HG02642 (cell line): ENCODE data around the gene CTDSP2.
"Not testable (repeated sequence)": the region's sequence is repeated elsewhere in the genome, so short reads cannot be mapped to it uniquely, and the experiment has no call there.

Experiments
- ATAC-seq: cut with Tn5 transposase; IDR thresholded peaks from one replicate; pipeline ENCODE4 v1.9.1; 2021; ENCODE audit warnings: mild to moderate bottlenecking; ENCODE audit not compliant: unreplicated experiment, poor library complexity

Gene CTDSP2

DNA sequence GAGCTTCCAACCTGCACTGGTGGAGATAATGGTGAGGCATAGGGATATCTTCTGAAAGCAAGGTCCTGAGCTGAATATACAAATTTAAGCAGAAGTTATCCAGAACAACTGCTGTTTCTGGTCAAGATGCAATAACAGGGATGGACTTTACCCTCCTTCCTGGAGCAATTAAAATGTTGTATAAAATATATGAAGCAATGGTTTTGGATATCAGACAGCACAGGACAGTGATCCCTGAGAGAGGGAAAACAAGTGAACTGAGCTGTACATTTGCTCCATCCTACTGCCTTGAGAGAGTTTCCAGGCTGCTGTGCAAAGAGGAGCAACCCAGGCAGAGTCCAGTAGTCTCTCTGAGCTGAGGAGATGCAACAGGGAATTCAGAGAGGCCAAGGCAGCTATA lies 36.0 kb upstream of the CTDSP2 start:
- no peak for ATAC-seq

DNA sequence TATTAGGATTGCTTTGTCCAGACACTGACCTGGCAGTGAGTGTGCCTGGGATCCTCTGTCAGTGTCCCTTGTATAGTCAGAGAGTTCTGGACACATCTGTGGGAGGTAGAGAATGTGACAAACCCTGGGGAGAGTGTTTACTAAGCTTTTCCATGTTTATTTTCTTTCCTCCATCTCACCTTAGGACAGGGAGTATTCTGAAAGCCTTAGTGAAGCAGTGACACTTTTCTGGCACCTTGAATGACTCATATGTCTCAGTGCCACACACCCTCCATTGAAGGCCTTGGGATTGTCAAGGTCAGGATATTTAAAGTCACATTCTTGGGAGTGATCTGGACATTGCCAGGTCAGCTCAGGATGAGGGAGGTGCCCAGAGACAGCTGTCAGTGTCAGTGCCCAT lies 34.9 kb upstream of the CTDSP2 start:
- no peak for ATAC-seq

DNA sequence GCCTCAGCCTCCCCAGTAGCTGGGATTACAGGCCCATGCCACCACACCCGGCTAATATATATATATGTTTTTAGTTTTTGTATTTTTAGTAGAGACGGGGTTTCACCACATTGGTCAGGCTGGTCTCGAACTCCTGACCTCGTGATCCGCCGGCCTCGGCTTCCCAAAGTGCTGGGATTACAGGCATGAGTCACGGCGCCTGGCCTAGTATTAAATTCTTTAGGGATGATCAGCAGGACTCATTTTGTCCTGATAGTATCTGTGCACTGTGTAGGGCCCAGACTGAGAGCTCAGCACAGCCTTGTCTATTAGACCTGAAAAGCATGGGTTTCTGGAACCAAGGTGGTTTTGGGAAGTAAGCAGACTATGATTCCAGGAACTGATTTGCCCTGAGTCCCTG lies 34.5 kb upstream of the CTDSP2 start:
- ATAC-seq: not testable (repeated sequence)

DNA sequence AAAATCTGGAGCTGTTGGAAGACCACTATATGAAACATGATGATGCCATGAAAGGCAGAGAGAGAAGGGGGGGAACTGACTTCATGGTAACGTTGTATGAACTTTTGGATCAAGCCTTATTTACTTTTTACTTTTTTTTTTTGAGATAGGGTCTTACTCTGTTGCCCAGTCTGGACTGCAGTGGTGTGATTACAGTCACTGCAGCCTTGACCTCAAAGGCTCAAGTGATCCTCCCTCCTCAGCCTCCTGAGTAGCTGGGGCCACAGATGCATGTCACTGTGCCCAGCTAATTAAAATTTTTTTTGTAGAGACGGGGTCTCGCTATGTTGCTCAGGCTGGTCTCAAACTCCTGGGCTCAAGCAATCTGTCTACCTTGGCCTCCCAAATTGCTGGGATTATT lies 31.3 kb upstream of the CTDSP2 start:
- no peak for ATAC-seq

DNA sequence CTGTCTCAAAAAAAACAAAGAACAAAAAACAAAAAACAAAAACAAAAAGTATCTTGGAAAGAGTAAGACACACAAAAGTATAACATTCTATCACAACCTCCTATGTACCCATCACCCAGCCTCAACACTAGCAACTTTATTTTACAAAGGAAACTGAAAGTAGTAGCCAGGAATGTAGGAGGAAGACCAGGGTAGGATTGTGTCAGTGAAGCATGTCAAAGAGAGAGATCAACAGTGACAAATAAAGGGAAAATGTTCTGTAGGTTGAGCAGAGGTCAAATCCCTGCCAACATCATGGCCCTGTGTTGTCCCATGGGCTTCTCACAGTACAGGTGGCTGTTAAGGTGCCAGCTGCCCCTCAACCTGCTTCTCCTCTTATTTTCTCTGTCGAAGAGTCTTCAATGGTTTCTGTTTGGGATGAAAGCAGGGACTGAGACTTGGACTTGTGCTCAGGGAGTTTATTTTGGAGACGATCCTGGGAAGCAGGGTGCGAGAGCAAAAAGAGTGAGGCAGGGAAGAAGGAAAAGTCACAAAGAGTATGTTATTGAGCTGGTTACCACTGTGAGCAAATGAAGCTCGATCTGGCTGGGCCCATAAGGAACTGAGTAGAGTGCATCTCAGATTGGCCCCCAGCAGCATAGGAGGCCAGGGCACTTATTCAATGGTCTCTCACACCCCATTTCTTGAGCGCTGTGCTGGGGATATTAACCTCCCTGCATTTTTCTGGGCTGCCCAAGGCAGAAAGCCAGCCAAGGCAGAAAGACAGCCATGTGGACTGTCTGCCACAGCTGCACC lies 29.4 kb upstream of the CTDSP2 start:
- no peak for ATAC-seq

GRCh38 chr12:57874166-57875108 lies 27.9 kb upstream of the CTDSP2 start:
- no peak for ATAC-seq

GRCh38 chr12:57872362-57872761 lies 25.8 kb upstream of the CTDSP2 start:
- no peak for ATAC-seq

DNA sequence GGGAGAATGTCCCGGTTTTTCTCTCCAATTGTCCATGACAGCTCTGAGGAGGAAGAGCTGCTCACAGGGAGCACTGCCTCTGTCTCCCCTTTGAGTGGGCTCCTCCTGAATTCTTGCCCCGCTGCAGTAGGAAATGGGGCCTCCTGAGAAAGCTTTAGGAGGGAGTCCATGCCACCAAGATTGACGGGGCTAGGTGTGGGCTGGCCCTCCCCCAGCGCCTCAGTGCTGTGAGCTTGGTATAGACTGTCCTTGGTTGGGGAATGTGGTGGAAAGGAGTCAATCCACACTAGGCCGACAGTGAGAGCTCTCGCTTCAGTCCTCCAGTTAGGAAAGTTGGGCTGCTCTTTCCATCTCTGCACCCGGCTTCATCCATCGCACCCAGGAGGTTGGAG lies 23.4 kb upstream of the CTDSP2 start:
- ATAC-seq: no peak

DNA sequence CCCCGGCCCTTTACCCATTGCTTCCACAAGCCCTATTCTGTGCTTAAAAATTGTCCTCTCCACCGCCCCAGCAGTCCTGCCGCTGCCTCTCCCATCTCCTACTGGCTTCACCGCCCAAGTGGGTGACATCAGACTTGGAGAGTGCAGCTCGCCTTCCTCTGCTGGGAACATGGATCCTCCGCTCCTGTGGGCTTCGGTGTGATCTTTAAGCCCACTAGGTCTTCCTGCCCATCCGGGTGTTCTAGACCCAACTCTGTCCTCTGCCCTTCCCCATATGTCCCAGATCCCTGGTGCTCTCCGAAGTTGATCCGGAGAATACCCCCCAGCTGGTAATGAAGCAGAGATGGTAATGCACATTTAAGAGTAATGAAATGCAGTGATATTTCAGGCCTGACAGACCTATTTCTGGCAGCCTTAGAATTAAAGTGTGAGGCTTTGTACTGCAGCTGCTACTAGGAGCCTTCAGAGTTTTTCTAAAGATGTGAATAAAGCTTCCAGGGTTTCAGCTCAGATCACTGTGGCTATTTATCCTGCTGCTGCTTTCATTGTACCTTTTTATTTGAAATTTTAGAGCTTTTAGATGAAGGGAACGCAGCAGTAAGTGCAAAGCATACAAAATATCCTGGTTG lies 22.9 kb upstream of the CTDSP2 start:
- ATAC-seq: no peak

DNA sequence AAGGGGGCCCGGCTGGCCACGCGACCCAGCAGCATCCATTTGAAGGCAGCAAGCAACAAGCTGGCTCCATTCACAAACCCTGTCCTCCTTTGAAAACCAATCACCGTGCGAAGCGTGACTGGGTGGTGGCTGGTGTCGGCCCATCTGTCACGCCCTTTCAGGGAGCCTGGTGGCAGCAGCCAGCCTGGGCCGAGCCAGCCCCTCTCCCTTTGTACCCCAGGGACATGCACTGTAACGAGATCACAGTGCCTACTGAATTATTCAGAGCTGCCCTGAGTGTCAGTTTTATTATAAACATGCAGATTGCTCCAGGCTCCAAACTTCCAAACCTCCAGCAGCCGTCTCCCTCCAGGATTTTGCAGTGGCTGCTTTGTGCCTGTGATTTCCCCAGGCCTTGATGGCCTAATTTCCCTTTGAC lies 22.3 kb upstream of the CTDSP2 start:
- ATAC-seq: no peak

DNA sequence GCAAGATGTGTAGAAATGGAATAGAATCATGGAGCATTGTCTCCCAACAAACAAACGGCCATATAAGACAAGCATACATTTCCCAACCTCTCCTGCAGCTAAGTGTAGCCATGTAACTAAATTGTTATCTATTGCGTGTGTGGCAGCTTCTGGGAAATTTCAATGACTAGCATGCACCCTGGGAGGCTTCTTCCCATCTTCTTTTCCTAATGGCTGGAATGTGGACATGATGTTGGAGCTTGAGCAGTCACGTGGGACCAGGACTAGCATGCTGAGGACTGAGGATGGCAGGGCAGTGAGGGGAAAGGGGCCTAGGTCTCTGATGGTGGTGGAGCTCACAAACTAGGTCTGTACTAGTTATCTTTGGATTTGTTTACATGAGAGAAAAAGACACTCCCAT lies 21.7 kb upstream of the CTDSP2 start:
- no peak for ATAC-seq

GRCh38 chr12:57866308-57867019 lies 19.9 kb upstream of the CTDSP2 start:
- ATAC-seq: no peak

- peak; percentile 79 for ATAC-seq
These were observed 18.7 kb upstream of the CTDSP2 start for GRCh38 chr12:57865084-57865751.

DNA sequence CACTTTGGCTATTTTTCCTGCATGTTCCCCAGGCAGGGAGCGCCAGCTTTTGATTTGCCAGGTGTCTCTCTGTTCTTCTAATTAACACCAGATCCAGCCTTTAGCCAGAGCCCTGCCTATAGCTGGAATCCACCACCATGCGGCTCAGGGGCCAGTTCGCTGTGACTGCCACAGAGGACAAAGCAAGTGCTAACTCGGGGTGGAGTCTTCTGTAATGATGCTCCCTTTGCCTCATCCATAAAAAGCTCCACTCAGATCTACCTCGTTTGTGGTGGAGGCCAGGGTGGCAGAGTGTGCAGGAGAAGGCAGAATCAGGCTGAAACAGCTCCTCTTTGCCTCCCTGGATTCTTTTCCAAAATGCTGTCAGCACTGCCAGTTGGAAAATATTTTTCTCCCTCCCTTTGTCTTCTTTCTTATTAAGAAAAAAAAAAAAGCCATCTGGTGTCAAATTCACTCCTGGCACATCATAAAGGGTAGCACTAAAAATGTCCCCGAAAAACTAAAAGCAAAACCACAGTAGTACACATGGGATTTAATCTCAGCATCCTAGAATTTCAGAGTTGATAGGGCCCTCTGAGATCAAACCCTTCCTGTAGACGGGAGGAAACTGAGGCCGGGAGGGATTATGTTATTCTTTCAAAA lies 18.0 kb upstream of the CTDSP2 start:
- ATAC-seq: no peak

GRCh38 chr12:57863676-57864075 lies 17.1 kb upstream of the CTDSP2 start:
- no peak for ATAC-seq

GRCh38 chr12:57861967-57862366 lies 15.4 kb upstream of the CTDSP2 start:
- no peak for ATAC-seq

- ATAC-seq: not testable (repeated sequence)
These were observed 14.4 kb upstream of the CTDSP2 start for GRCh38 chr12:57860883-57861282.

DNA sequence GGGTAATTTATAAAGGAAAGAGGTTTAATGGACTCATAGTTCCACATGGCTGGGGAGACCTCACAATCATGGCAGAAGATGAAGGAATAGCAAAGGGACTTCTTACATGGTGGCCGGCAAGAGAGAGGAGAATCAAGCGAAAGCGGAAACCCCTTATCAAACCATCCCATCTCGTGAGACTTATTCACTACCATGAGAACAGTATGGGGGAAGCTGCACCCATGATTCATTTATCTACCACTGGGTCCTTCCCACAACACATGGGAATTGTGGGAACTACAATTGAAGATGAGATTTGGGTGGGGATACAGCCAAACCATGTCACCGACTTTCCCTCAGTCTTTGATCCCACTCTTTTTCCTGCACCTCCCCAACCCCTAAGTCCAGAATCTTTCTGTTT lies 12.6 kb upstream of the CTDSP2 start:
- ATAC-seq: no peak

DNA sequence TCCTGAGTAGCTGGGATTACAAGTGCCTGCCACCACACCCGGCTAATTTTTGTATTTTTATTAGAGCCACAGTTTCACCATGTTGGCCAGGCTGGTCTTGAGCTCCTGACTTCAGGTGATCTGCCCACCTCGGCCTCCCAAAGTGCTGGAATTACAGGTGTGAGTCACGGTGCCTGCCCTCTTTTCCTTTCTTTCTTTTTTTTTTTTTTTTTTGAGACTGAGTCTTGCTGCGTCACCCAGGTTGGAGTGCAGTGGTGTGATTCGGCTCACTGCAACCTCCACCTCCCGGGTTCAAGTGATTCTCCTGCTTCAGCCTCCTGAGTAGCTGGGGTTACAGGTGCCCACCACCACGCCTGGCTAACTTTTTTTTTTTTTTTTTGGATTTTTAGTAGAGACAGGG lies 11.6 kb upstream of the CTDSP2 start:
- ATAC-seq: not testable (repeated sequence)
